Adrenal gland (tissue), 5 donors: Measurements from ENCODE around the gene GLT6D1.

Experiments
- CTCF ChIP-seq, 6 experiments: fragments of 450-650 bp in 4 of 6; fragments of 200-600 bp in 2 of 6; sonication (generic) in 1 of 6; IDR thresholded peaks; 1 replicate in 5 of 6; 2 replicates in 1 of 6; pipeline versions ENCODE4 v1.5.1 to v1.8.0; 2016 to 2021; ENCODE audit warnings: antibody characterized with exemption in 6 of 6, mild to moderate bottlenecking in 2 of 6, moderate library complexity in 1 of 6
- POLR2A ChIP-seq, 2 donors: fragments of 450-650 bp; IDR thresholded peaks; one replicate each; pipeline ENCODE4 v1.6.1; 2017; ENCODE audit warnings: antibody characterized with exemption in 2 of 2, mild to moderate bottlenecking in 2 of 2, moderate library complexity in 1 of 2
- donor health status: DM: no; HTN: no; CAD: no.

- TF ChIP-seq CTCF (IDR thresholded peaks at IDR 0.05) (no peak), POLR2A (IDR thresholded peaks at IDR 0.05) (no peak)
These were observed 19.8 kb downstream of the GLT6D1 start for GRCh38 chr9:135619599-135619886.
